ENCODE data around the gene PTPRN2. TPM values are rescaled to one million over a fixed set of nuclear protein-coding genes. Genes with fewer than 3 reads are reported as not detected.

PTPRN2 gene
- total RNA-seq, 1 donor from 2014 or later: 32.2 TPM

DNA sequence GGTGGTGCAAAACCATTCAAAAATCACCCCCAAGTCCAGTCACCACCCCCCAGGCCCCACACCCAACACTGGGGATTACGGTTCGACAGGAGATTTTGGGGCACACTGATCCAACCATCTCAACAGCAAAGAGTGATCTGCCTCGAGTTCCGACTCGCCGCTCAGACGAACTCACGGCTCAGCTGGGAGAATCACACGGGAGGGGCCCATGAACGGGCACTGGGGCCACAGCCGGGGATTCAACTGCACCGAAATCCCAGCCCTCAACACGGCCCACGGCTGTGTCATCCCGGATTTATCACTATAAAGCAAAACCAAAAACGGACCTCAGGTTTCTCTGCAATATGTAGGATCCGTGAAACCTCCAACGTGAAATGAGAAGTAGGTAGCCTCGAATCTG, 790.8 kb downstream of the PTPRN2 start:
- Mint-ChIP-seq H3K9me3 (no peaks in the 10 kb centered on the region), H3K4me1 (peaks cover 36% of the 10 kb centered on the region), H3K4me3 (no peak overlapping the region), H3K27ac (ENCODE audit: unreplicated experiment) (no peak overlapping the region), H3K27me3 (ENCODE audit: low read depth) (no peaks in the 10 kb centered on the region), H3K36me3 (ENCODE audit: low read depth) (no peaks in the 10 kb centered on the region)
- no peak for DNase-seq (ENCODE audit: low read depth, low spot score)
- TF ChIP-seq, protein P1, sequence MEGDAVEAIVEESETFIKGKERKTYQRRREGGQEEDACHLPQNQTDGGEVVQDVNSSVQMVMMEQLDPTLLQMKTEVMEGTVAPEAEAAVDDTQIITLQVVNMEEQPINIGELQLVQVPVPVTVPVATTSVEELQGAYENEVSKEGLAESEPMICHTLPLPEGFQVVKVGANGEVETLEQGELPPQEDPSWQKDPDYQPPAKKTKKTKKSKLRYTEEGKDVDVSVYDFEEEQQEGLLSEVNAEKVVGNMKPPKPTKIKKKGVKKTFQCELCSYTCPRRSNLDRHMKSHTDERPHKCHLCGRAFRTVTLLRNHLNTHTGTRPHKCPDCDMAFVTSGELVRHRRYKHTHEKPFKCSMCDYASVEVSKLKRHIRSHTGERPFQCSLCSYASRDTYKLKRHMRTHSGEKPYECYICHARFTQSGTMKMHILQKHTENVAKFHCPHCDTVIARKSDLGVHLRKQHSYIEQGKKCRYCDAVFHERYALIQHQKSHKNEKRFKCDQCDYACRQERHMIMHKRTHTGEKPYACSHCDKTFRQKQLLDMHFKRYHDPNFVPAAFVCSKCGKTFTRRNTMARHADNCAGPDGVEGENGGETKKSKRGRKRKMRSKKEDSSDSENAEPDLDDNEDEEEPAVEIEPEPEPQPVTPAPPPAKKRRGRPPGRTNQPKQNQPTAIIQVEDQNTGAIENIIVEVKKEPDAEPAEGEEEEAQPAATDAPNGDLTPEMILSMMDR (conservative IDR thresholded peaks at IDR 0.05): no peak

DNA sequence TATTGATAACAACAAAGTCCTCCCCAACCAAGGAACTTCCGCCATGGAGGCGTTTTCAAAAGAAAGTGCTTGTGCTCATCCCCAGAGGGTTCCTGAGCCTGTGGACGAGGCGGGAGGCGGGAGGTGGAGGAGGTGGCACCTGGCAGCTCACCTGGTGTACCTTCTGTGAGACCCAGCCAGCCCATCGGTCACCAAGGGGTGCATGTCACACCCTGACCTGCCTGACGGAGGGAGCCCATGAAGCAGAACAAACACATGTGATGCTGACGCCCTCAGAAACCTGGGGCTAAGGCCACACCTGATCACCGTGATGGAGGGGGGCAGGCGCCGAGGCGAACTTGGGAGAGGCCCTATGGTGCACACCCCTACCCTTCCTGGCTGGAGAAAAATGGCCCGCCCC, 792.0 kb downstream of the PTPRN2 start:
- no peak for DNase-seq (ENCODE audit: low read depth, low spot score)
- Mint-ChIP-seq H3K27ac (ENCODE audit: unreplicated experiment) (no peak overlapping the region), H3K4me1 (peaks cover 35% of the 10 kb centered on the region), H3K4me3 (peak overlapping the region; percentile 35), H3K36me3 (ENCODE audit: low read depth) (no peaks in the 10 kb centered on the region), H3K27me3 (ENCODE audit: low read depth) (no peaks in the 10 kb centered on the region), H3K9me3 (no peaks in the 10 kb centered on the region)
- TF ChIP-seq, protein P1 (conservative IDR thresholded peaks at IDR 0.05): no peak

DNA sequence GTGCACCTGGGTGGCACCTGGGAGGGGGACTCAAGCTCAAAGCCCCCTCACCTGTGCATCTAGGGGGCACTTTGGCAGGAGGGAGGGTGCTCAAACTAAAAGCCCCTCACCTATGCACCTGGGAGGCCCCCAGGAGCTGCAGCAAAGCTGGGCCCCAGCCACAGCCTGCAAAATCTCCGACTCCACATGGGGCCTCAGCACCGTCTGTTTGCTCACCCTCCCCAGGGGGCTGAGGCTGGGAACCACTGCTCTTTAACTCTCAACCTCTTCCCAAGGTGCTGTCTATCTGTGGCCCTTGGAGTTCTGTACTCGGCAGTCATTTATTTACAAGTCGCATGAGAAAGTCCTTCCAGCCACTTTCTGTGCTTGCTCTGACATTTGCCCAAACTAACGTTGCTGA, 792.4 kb downstream of the PTPRN2 start:
- Mint-ChIP-seq H3K27ac (ENCODE audit: unreplicated experiment) (no peak overlapping the region), H3K27me3 (ENCODE audit: low read depth) (no peaks in the 10 kb centered on the region), H3K4me1 (peaks cover 35% of the 10 kb centered on the region), H3K36me3 (ENCODE audit: low read depth) (no peaks in the 10 kb centered on the region), H3K4me3 (peak overlapping the region; percentile 35), H3K9me3 (no peaks in the 10 kb centered on the region)
- DNase-seq (ENCODE audit: low read depth, low spot score): no peak
- TF ChIP-seq, protein P1 (conservative IDR thresholded peaks at IDR 0.05): no peak

DNA sequence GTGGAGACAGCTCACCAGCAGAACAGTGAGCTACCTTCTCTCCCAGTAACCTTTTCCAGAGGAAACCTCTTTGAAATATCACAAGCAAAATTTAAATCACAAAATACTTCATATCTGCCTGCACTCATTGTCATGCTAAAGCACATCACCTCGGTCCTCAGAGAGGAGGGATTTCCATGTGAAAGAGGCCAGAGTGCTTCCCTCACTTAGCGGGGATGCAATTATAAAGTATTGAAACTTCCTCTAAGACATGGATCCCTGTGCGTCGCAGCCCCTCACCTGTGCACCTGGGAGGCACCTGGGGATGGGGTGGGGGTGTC, 792.9 kb downstream of the PTPRN2 start:
- TF ChIP-seq, protein P1 (conservative IDR thresholded peaks at IDR 0.05): no peak
- peak overlapping the region; percentile 81 for H3K27ac Mint-ChIP-seq (ENCODE audit: unreplicated experiment)
- H3K4me3 Mint-ChIP-seq: peak overlapping the region; percentile 28
- H3K36me3 Mint-ChIP-seq (ENCODE audit: low read depth): no peaks in the 10 kb centered on the region
- no peaks in the 10 kb centered on the region for H3K9me3 Mint-ChIP-seq
- H3K4me1 Mint-ChIP-seq: peaks cover 37% of the 10 kb centered on the region
- no peaks in the 10 kb centered on the region for H3K27me3 Mint-ChIP-seq (ENCODE audit: low read depth)
- no peak for DNase-seq (ENCODE audit: low read depth, low spot score)

DNA sequence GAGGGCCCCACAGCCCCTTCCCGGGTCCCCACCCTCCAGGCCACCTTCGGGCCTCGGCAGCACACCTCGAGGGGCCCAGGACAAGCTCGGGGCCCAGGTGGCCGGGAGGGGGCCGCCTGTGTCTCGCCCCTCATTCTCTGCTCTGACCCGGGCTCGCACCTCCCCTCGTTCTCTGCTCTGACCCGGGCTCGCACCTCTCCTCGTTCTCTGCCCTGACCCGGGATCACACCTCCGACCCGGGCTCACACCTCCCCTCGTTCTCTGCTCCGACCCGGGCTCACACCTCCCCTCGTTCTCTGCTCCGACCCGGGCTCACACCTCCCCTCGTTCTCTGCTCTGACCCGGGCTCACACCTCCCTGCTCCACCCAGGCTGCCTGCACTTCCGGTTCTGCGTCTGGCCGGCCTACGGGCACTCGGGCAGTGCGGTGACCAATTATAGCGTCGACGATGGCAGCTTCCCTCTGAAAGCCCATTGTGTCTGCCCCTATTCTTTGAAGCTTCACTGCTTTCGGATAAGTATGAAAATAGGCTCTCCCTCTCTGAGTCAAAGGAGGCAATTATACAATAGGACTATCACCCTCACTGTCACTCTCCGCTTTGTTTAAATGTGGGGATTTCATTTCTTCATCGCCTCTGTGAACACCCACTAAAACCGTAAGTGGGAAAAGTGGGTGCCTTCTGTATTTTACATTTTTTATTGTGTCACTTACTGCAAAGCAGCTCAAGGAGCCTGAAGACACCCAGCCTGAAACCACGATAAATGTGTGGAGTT, 793.5 kb downstream of the PTPRN2 start:
- Mint-ChIP-seq H3K36me3 (ENCODE audit: low read depth) (no peaks in the 10 kb centered on the region), H3K9me3 (no peaks in the 10 kb centered on the region), H3K4me1 (peaks cover 40% of the 10 kb centered on the region), H3K27me3 (ENCODE audit: low read depth) (no peaks in the 10 kb centered on the region), H3K4me3 (peak overlapping the region; percentile 28), H3K27ac (ENCODE audit: unreplicated experiment) (peak overlapping the region; percentile 81)
- DNase-seq (ENCODE audit: low read depth, low spot score): peak; percentile 34
- TF ChIP-seq, protein P1 (conservative IDR thresholded peaks at IDR 0.05): no peak
